CD4-positive, alpha-beta T cell treated with Interleukin-2 at 100 ng/mL for 4 hours (primary cell): Measurements from ENCODE around the gene CLCN7.
"Not testable (repeated sequence)": the region's sequence is repeated elsewhere in the genome, so short reads cannot be mapped to it uniquely, and the experiment has no call there.

Experiments used
- DNase-seq: peaks from one replicate; pipeline ENCODE4 v3.0.0-alpha.2; 2020; ENCODE audit warnings: low spot score

CLCN7 gene

GRCh38 chr16:1445518-1446203 is 29.2 kb downstream of the CLCN7 start:
- no peak for DNase-seq

- DNase-seq: no peak
Measured at GRCh38 chr16:1444730-1445517, 29.9 kb downstream of the CLCN7 start.

GRCh38 chr16:1443980-1444729 is 30.7 kb downstream of the CLCN7 start, which contains the start of gene CCDC154:
Gene CCDC154 (minus strand): TSS chr16:1444556. CDS start chr16:1444322, 234 bp downstream.
- no peak for DNase-seq

GRCh38 chr16:1443403-1443973 is 31.3 kb downstream of the CLCN7 start:
- no peak for DNase-seq

GRCh38 chr16:1442697-1443096 is 32.1 kb downstream of the CLCN7 start:
- no peak for DNase-seq

GRCh38 chr16:1441391-1441829 is 33.4 kb downstream of the CLCN7 start:
- DNase-seq: no peak

GRCh38 chr16:1439699-1440074 is 35.1 kb downstream of the CLCN7 start:
- DNase-seq: not testable (repeated sequence)

- DNase-seq: no peak
Measured at GRCh38 chr16:1439058-1439698, 35.6 kb downstream of the CLCN7 start.

- DNase-seq: no peak
Measured at GRCh38 chr16:1438229-1439057, 36.4 kb downstream of the CLCN7 start.

- no peak for DNase-seq
Measured at GRCh38 chr16:1437606-1438005, 37.2 kb downstream of the CLCN7 start.

- DNase-seq: no peak
Measured at GRCh38 chr16:1436731-1437355, 38.0 kb downstream of the CLCN7 start.

- no peak for DNase-seq
Measured at GRCh38 chr16:1435921-1436697, 38.7 kb downstream of the CLCN7 start.

GRCh38 chr16:1434644-1435592 is 39.9 kb downstream of the CLCN7 start:
- DNase-seq: no peak

GRCh38 chr16:1433756-1434155 is 41.1 kb downstream of the CLCN7 start:
- no peak for DNase-seq

- no peak for DNase-seq
Measured at GRCh38 chr16:1433263-1433560, 41.6 kb downstream of the CLCN7 start.

GRCh38 chr16:1432388-1433262 is 42.2 kb downstream of the CLCN7 start:
- peak; percentile 7 for DNase-seq

GRCh38 chr16:1431497-1432270 is 43.1 kb downstream of the CLCN7 start:
- DNase-seq: no peak
